ENCODE measurements around the gene CLCN1.
"Not testable (repeated sequence)": the region's sequence is repeated elsewhere in the genome, so short reads cannot be mapped to it uniquely, and the experiment has no call there.

Gene CLCN1

GRCh38 chr7:143388051-143388450 is 72.1 kb downstream of the CLCN1 start:
- DNase-seq: no peak

GRCh38 chr7:143388491-143389101 is 72.7 kb downstream of the CLCN1 start:
- DNase-seq: no peak

- no peak for DNase-seq
These were observed 73.6 kb downstream of the CLCN1 start for GRCh38 chr7:143389316-143390103.

GRCh38 chr7:143390104-143390772 is 74.3 kb downstream of the CLCN1 start:
- no peak for DNase-seq

- no peak for DNase-seq
These were observed 74.9 kb downstream of the CLCN1 start for GRCh38 chr7:143390773-143391317.

GRCh38 chr7:143391462-143392404 is 75.8 kb downstream of the CLCN1 start:
- DNase-seq: no peak

GRCh38 chr7:143392427-143392826 is 76.5 kb downstream of the CLCN1 start:
- not testable (repeated sequence) for DNase-seq

GRCh38 chr7:143392875-143393266 is 77.0 kb downstream of the CLCN1 start:
- no peak for DNase-seq

- no peak for DNase-seq
These were observed 77.5 kb downstream of the CLCN1 start for GRCh38 chr7:143393267-143394041.

GRCh38 chr7:143394068-143394467 is 78.2 kb downstream of the CLCN1 start:
- no peak for DNase-seq

- no peak for DNase-seq
These were observed 78.9 kb downstream of the CLCN1 start for GRCh38 chr7:143394777-143395176.

GRCh38 chr7:143395187-143396149 is 79.6 kb downstream of the CLCN1 start:
- no peak for DNase-seq

- DNase-seq: no peak
These were observed 80.3 kb downstream of the CLCN1 start for GRCh38 chr7:143396182-143396581.

GRCh38 chr7:143396625-143397556 is 81.0 kb downstream of the CLCN1 start:
- no peak for DNase-seq

- DNase-seq: no peak
These were observed 82.0 kb downstream of the CLCN1 start for GRCh38 chr7:143397710-143398530.

GRCh38 chr7:143398616-143399015 is 82.7 kb downstream of the CLCN1 start:
- DNase-seq: no peak

- no peak for DNase-seq
These were observed 83.2 kb downstream of the CLCN1 start for GRCh38 chr7:143399151-143399550.

GRCh38 chr7:143399642-143400041 is 83.7 kb downstream of the CLCN1 start:
- DNase-seq: no peak
